DOHH2 (cell line): ENCODE results near the gene SFXN5.

Source experiments
- H3F3A ChIP-seq: fragments of 200-600 bp; sonication (generic), shearing (Covaris generic); 2 replicates; pipeline ENCODE4 v1.6.0; 2016; ENCODE audit warnings: antibody characterized with exemption, mild to moderate bottlenecking; ENCODE audit not compliant: control insufficient read depth, insufficient read depth
- H3K27ac ChIP-seq: fragments of 200-600 bp; sonication (generic); 2 replicates; pipeline ENCODE4 v1.5.1; 2014; ENCODE audit warnings: low read depth, mild to moderate bottlenecking, low read length, moderate library complexity
- H3K27me3 ChIP-seq: fragments of 200-600 bp; sonication (generic); 2 replicates; pipeline ENCODE4 v1.6.1; 2014; ENCODE audit warnings: mild to moderate bottlenecking, low read length, mixed read lengths; ENCODE audit not compliant: control insufficient read depth
- H3K36me3 ChIP-seq: fragments of 200-600 bp; sonication (generic); 2 replicates; pipeline ENCODE4 v1.6.1; 2014; ENCODE audit warnings: mild to moderate bottlenecking, low read length, moderate library complexity, mixed read lengths; ENCODE audit not compliant: control insufficient read depth
- H3K4me1 ChIP-seq: fragments of 200-600 bp; sonication (generic); 2 replicates; pipeline ENCODE4 v1.6.1; 2014; ENCODE audit warnings: mild to moderate bottlenecking, low read length, mixed read lengths; ENCODE audit not compliant: control insufficient read depth
- H3K4me2 ChIP-seq: fragments of 200-600 bp; sonication (generic); 2 replicates; pipeline ENCODE4 v1.6.0; 2014; ENCODE audit warnings: mild to moderate bottlenecking, low read length, moderate library complexity
- H3K4me3 ChIP-seq: fragments of 200-600 bp; sonication (generic); 2 replicates; pipeline ENCODE4 v1.5.1; 2014; ENCODE audit warnings: mild to moderate bottlenecking, low read length, mixed read lengths
- H3K79me2 ChIP-seq: fragments of 200-600 bp; sonication (generic); 2 replicates; pipeline ENCODE4 v1.6.1; 2014; ENCODE audit warnings: mild to moderate bottlenecking, low read length, mixed read lengths; ENCODE audit not compliant: control insufficient read depth
- H3K9me2 ChIP-seq: fragments of 200-600 bp; sonication (generic); replicated peaks from 2 replicates; pipeline ENCODE4 v1.6.1; 2014; ENCODE audit warnings: mild to moderate bottlenecking, low read length, mixed read lengths; ENCODE audit not compliant: control insufficient read depth
- H3K9me3 ChIP-seq: fragments of 200-600 bp; sonication (generic); 2 replicates; pipeline ENCODE4 v1.6.1; 2014; ENCODE audit warnings: antibody characterized with exemption, low read length, mixed read lengths; ENCODE audit not compliant: control insufficient read depth, insufficient read depth
- H4K20me1 ChIP-seq: fragments of 200-600 bp; sonication (generic); 2 replicates; pipeline ENCODE4 v1.6.0; 2014; ENCODE audit warnings: low read depth, mild to moderate bottlenecking, antibody characterized with exemption, low read length, moderate library complexity; ENCODE audit not compliant: control insufficient read depth, insufficient read depth
- CTCF ChIP-seq: fragments of 200-600 bp; sonication (generic); IDR thresholded peaks from one replicate; pipeline ENCODE4 v1.5.1; 2014; ENCODE audit warnings: antibody characterized with exemption, mild to moderate bottlenecking, low read depth, low read length; ENCODE audit not compliant: poor library complexity, severe bottlenecking
- EZH2phosphoT487 ChIP-seq: fragments of 200-600 bp; sonication (generic); IDR thresholded peaks from 2 replicates; pipeline ENCODE4 v1.6.1; 2017; ENCODE audit warnings: borderline replicate concordance, mild to moderate bottlenecking, antibody characterized with exemption, low read length, moderate library complexity, mixed read lengths

The SFXN5 gene

GRCh38 chr2:72933646-72934151, 137.8 kb downstream of the SFXN5 start:
- TF ChIP-seq EZH2phosphoT487 (no peak), CTCF (no peak)

DNA sequence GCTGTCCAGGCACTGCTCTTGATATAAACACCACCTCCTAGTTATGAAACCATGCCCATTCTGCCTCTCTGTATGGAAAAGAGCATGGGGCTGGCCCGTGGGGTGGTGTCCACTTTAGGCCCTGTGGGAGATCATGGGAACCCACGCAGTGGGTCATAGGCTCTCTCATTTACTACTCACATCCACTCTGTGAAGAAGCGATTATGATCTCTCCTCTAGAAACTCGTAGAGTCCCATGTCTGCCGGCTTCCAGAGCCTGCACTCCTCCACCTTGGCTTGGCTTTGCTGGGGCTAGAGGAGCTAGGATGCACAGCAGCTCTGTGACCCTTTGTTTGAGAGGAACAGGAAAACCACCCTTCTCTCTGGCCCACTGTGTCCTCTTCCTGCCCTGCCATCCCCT, 138.3 kb downstream of the SFXN5 start:
- no peak overlapping the region for H3K4me3 ChIP-seq
- H3K4me1 ChIP-seq = no peaks in the 10 kb centered on the region
- TF ChIP-seq CTCF (no peak), EZH2phosphoT487 (no peak)
- H3K4me2 ChIP-seq = no peak overlapping the region
- H3K79me2 ChIP-seq = no peaks in the 10 kb centered on the region
- no peaks in the 10 kb centered on the region for H4K20me1 ChIP-seq
- H3K36me3 ChIP-seq = no peaks in the 10 kb centered on the region
- peaks cover 24% of the 10 kb centered on the region for H3K27me3 ChIP-seq
- no peaks in the 10 kb centered on the region for H3K9me3 ChIP-seq
- H3K9me2 ChIP-seq = no peaks in the 10 kb centered on the region
- H3K27ac ChIP-seq = no peak overlapping the region
- no peaks in the 10 kb centered on the region for H3F3A ChIP-seq

More at GRCh38 chr2:72933646-72934151, 137.8 kb downstream of the SFXN5 start:
- Histone ChIP-seq H4K20me1 (no peaks in the 10 kb centered on the region), H3K27me3 (peaks cover 19% of the 10 kb centered on the region), H3K9me2 (no peaks in the 10 kb centered on the region), H3K9me3 (no peaks in the 10 kb centered on the region), H3K79me2 (no peaks in the 10 kb centered on the region), H3F3A (no peaks in the 10 kb centered on the region), H3K36me3 (no peaks in the 10 kb centered on the region), H3K4me3 (no peak overlapping the region), H3K4me1 (no peaks in the 10 kb centered on the region), H3K4me2 (no peak overlapping the region), H3K27ac (no peak overlapping the region)

DNA sequence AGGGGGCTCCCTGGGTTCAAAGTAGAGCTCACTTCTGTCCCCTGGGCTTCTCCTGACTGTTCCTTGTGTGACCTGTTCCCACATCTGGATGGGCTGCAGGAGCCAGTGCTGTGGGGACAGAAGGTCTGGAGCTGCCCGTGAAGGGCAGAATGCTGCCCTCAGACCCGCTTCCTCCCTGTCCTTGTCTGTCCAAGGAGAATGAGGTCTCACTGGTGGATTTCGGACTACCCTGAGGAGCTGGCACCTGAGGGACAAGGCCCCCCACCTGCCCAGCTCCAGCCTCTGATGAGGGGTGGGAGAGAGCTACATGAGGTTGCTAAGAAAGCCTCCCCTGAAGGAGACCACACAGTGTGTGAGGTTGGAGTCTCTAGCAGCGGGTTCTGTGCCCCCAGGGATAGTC, 138.7 kb downstream of the SFXN5 start:
- H3K9me2 ChIP-seq = no peaks in the 10 kb centered on the region
- H3K4me2 ChIP-seq = no peak overlapping the region
- H3K4me1 ChIP-seq = no peaks in the 10 kb centered on the region
- peaks cover 28% of the 10 kb centered on the region for H3K27me3 ChIP-seq
- no peaks in the 10 kb centered on the region for H3K36me3 ChIP-seq
- no peak overlapping the region for H3K4me3 ChIP-seq
- H4K20me1 ChIP-seq = no peaks in the 10 kb centered on the region
- H3K27ac ChIP-seq = no peak overlapping the region
- no peaks in the 10 kb centered on the region for H3K79me2 ChIP-seq
- H3K9me3 ChIP-seq = no peaks in the 10 kb centered on the region
- TF ChIP-seq CTCF (no peak), EZH2phosphoT487 (no peak)
- H3F3A ChIP-seq = no peaks in the 10 kb centered on the region
